Amniotic stem cell (primary cell): Measurements from ENCODE around the gene GAL3ST2.
"Not testable (repeated sequence)": the region's sequence is repeated elsewhere in the genome, so short reads cannot be mapped to it uniquely, and the experiment has no call there.

ENCODE experiments used
- DNase-seq: peaks from one replicate; lab custom pipeline; 2025; lab: John Stamatoyannopoulos, UW

Gene GAL3ST2

GRCh38 chr2:241795021-241795999 lies 18.7 kb downstream of the GAL3ST2 start:
- DNase-seq, result no peak

- no peak for DNase-seq
These were observed 19.6 kb downstream of the GAL3ST2 start for GRCh38 chr2:241796209-241796608.

GRCh38 chr2:241796610-241797138 lies 20.1 kb downstream of the GAL3ST2 start:
- DNase-seq, result no peak

GRCh38 chr2:241797441-241798080 lies 20.9 kb downstream of the GAL3ST2 start:
- no peak for DNase-seq

GRCh38 chr2:241798081-241798630 lies 21.5 kb downstream of the GAL3ST2 start:
- no peak for DNase-seq

GRCh38 chr2:241798631-241799521 lies 22.3 kb downstream of the GAL3ST2 start:
- no peak for DNase-seq

- DNase-seq, result no peak
These were observed 23.0 kb downstream of the GAL3ST2 start for GRCh38 chr2:241799522-241800197.

- not testable (repeated sequence) for DNase-seq
These were observed 23.7 kb downstream of the GAL3ST2 start for GRCh38 chr2:241800198-241800903.

GRCh38 chr2:241801611-241802420 lies 25.2 kb downstream of the GAL3ST2 start:
- DNase-seq, result no peak

- no peak for DNase-seq
These were observed 26.0 kb downstream of the GAL3ST2 start for GRCh38 chr2:241802421-241803318.

- DNase-seq, result no peak
These were observed 27.0 kb downstream of the GAL3ST2 start for GRCh38 chr2:241803387-241804325.

GRCh38 chr2:241804326-241805229 lies 28.0 kb downstream of the GAL3ST2 start:
- no peak for DNase-seq

GRCh38 chr2:241806217-241806616 lies 29.6 kb downstream of the GAL3ST2 start:
- not testable (repeated sequence) for DNase-seq

GRCh38 chr2:241808051-241808720 lies 31.6 kb downstream of the GAL3ST2 start:
- no peak for DNase-seq

GRCh38 chr2:241808721-241809382 lies 32.2 kb downstream of the GAL3ST2 start, which contains the start of gene NEU4:
Gene NEU4, plus strand, starts transcription at chr2:241809193. Its CDS starts 5,292 bp downstream, at chr2:241814485.
- no peak for DNase-seq
